ENCODE data around the gene ZSWIM9. TPM values are rescaled to one million over a fixed set of nuclear protein-coding genes. Genes with fewer than 3 reads are reported as not detected.
A peak's percentile ranks its signal among the peaks of the same experiment; 100 is the strongest.

The ZSWIM9 gene
- total and polyA plus RNA-seq, 2 donors from 2014 or later, result 5.5 to 7.8 TPM

- Histone ChIP-seq H3K9me3 (ENCODE audit: control insufficient read depth in 2 of 3, insufficient read depth in 1 of 3, low read length in 3 of 3) (no peaks in the 10 kb centered on the region), H3K4me3 (ENCODE audit: low read length in 3 of 3) (no peak overlapping the region), H3K9ac (ENCODE audit: low read length in 3 of 3) (no peak overlapping the region), H3K27ac (ENCODE audit: low read depth in 2 of 2, low read length in 2 of 2) (no peak overlapping the region), H3K27me3 (ENCODE audit: control insufficient read depth, insufficient read depth, low read length) (no peaks in the 10 kb centered on the region), H3K4me1 (ENCODE audit: control insufficient read depth in 2 of 3, insufficient read depth in 2 of 3, low read depth in 1 of 3, low read length in 3 of 3) (no peaks in the 10 kb centered on the region), H3K36me3 (ENCODE audit: control insufficient read depth in 2 of 3, insufficient read depth in 3 of 3, low read length in 3 of 3) (no peaks in the 10 kb centered on the region)
- TF ChIP-seq CTCF (IDR thresholded peaks at IDR 0.05; ENCODE audit: borderline replicate concordance, extremely low read depth, insufficient read depth), result peak; percentile 89
- intact Hi-C loops (cut with DNase I), result loop anchor here (10.0 kb wide), 1 partner anchor 48 kb away; no protein-coding TSS in a partner anchor
- FAIRE-seq, result peak; percentile 62
- DNase-seq, result peak in 4 of 5 donors; percentile 64 to 77 (median 72)
These were observed 17.9 kb upstream of the ZSWIM9 start for GRCh38 chr19:48152551-48152950.

- Histone ChIP-seq H3K9ac (ENCODE audit: low read length in 3 of 3) (no peak overlapping the region), H3K27me3 (ENCODE audit: control insufficient read depth, insufficient read depth, low read length) (no peaks in the 10 kb centered on the region), H3K4me3 (ENCODE audit: low read length in 3 of 3) (no peak overlapping the region), H3K36me3 (ENCODE audit: control insufficient read depth in 2 of 3, insufficient read depth in 3 of 3, low read length in 3 of 3) (no peaks in the 10 kb centered on the region), H3K9me3 (ENCODE audit: control insufficient read depth in 2 of 3, insufficient read depth in 1 of 3, low read length in 3 of 3) (no peaks in the 10 kb centered on the region), H3K27ac (ENCODE audit: low read depth in 2 of 2, low read length in 2 of 2) (no peak overlapping the region), H3K4me1 (ENCODE audit: control insufficient read depth in 2 of 3, insufficient read depth in 2 of 3, low read depth in 1 of 3, low read length in 3 of 3) (no peaks in the 10 kb centered on the region)
- intact Hi-C loops (cut with DNase I), result loop anchor here (10.0 kb wide), 1 partner anchor 49 kb away; no protein-coding TSS in a partner anchor
- DNase-seq, result no peak
- FAIRE-seq, result no peak
- TF ChIP-seq CTCF (IDR thresholded peaks at IDR 0.05; ENCODE audit: borderline replicate concordance, extremely low read depth, insufficient read depth), result no peak
These were observed 16.5 kb upstream of the ZSWIM9 start for GRCh38 chr19:48154003-48154402.

GRCh38 chr19:48158210-48158790, 12.2 kb upstream of the ZSWIM9 start:
- Histone ChIP-seq H3K9me3 (ENCODE audit: control insufficient read depth in 2 of 3, insufficient read depth in 1 of 3, low read length in 3 of 3) (no peaks in the 10 kb centered on the region), H3K4me1 (ENCODE audit: control insufficient read depth in 2 of 3, insufficient read depth in 2 of 3, low read depth in 1 of 3, low read length in 3 of 3) (no peaks in the 10 kb centered on the region), H3K9ac (ENCODE audit: low read length in 3 of 3) (no peak overlapping the region), H3K27ac (ENCODE audit: low read depth in 2 of 2, low read length in 2 of 2) (no peak overlapping the region), H3K4me3 (ENCODE audit: low read length in 3 of 3) (no peak overlapping the region), H3K27me3 (ENCODE audit: control insufficient read depth, insufficient read depth, low read length) (no peaks in the 10 kb centered on the region), H3K36me3 (ENCODE audit: control insufficient read depth in 2 of 3, insufficient read depth in 3 of 3, low read length in 3 of 3) (no peaks in the 10 kb centered on the region)
- DNase-seq (no peak), FAIRE-seq (no peak)
- no peak for TF ChIP-seq CTCF (IDR thresholded peaks at IDR 0.05; ENCODE audit: borderline replicate concordance, extremely low read depth, insufficient read depth)
- intact Hi-C loops (cut with DNase I), result loop anchor here (10.0 kb wide), 1 partner anchor 53 kb away; no protein-coding TSS in a partner anchor

Measured in kidney (tissue), 14 donors.